RWPE1 (cell line): ENCODE measurements around the gene CCDC141.

Experiments
- CTCF ChIA-PET: fragments of 350-600 bp; sonication (Branson Sonifier 250); formaldehyde crosslinking; extraction: SDS; loops from one replicate; lab custom pipeline; 2021; lab: Yijun Ruan, JAX
- POLR2A ChIA-PET: fragments of 400-600 bp; formaldehyde crosslinking; extraction: SDS; loops from one replicate; lab custom pipeline; 2020; ENCODE audit warnings: antibody characterized with exemption; ENCODE audit not compliant: low non-redundant PET; lab: Yijun Ruan, JAX
- DNase-seq: peaks from one replicate; pipeline ENCODE4 v3.0.0; 2012; ENCODE audit warnings: low spot score
- H3K27ac ChIP-seq: fragments of 450-650 bp; 2 replicates; pipeline ENCODE4 v1.5.1; 2017
- CTCF ChIP-seq: fragments of 450-650 bp; conservative IDR thresholded peaks from 2 replicates; pipeline ENCODE4 v1.5.1; 2017; ENCODE audit warnings: low read depth, mild to moderate bottlenecking

Gene CCDC141

GRCh38 chr2:178845566-178846457 lies 204.1 kb downstream of the CCDC141 start:
- CTCF ChIA-PET = no interaction called here
- no peak overlapping the region for H3K27ac ChIP-seq
- DNase-seq = no peak
- POLR2A ChIA-PET = no interaction called here
- no peak for TF ChIP-seq CTCF

GRCh38 chr2:178844701-178845100 lies 205.2 kb downstream of the CCDC141 start:
- no peak for TF ChIP-seq CTCF
- no peak for DNase-seq
- POLR2A ChIA-PET = no interaction called here
- no peak overlapping the region for H3K27ac ChIP-seq
- CTCF ChIA-PET = no interaction called here

GRCh38 chr2:178844269-178844668 lies 205.7 kb downstream of the CCDC141 start:
- TF ChIP-seq CTCF = no peak
- H3K27ac ChIP-seq = no peak overlapping the region
- ChIA-PET POLR2A (no interaction called here), CTCF (no interaction called here)
- no peak for DNase-seq

- ChIA-PET POLR2A (no interaction called here), CTCF (no interaction called here)
- DNase-seq = no peak
- TF ChIP-seq CTCF = no peak
- no peak overlapping the region for H3K27ac ChIP-seq
Observed at GRCh38 chr2:178843697-178844096, 206.2 kb downstream of the CCDC141 start.

- CTCF ChIA-PET = no interaction called here
- no peak overlapping the region for H3K27ac ChIP-seq
- DNase-seq = no peak
- POLR2A ChIA-PET = no interaction called here
- no peak for TF ChIP-seq CTCF
Observed at GRCh38 chr2:178836807-178837206, 213.1 kb downstream of the CCDC141 start.

- no peak for DNase-seq
- TF ChIP-seq CTCF = no peak
- ChIA-PET CTCF (no interaction called here), POLR2A (no interaction called here)
- no peak overlapping the region for H3K27ac ChIP-seq
Observed at GRCh38 chr2:178834086-178834485, 215.9 kb downstream of the CCDC141 start.
